GM12865 (cell line): ENCODE measurements around the gene PROSER3.
A peak's percentile ranks its signal among the peaks of the same experiment; 100 is the strongest.

Experiments
- DNase-seq: peaks from one replicate; pipeline ENCODE4 v3.0.0; 2010; ENCODE audit warnings: low read depth
- H3K4me3 ChIP-seq: 2 replicates; pipeline ENCODE4 v1.5.1; 2011; ENCODE audit warnings: mild to moderate bottlenecking, low read depth, low read length, control low read depth
- CTCF ChIP-seq: IDR thresholded peaks from 2 replicates; pipeline ENCODE4 v1.5.1; 2011; ENCODE audit warnings: low read length, control low read depth, low read depth, inconsistent platforms; ENCODE audit not compliant: insufficient read depth; ENCODE audit errors: missing control alignments

PROSER3 gene

GRCh38 chr19:35757749-35758608 is at the start of gene PROSER3:
PROSER3 (plus strand) TSS chr19:35758176; CDS start chr19:35758216, 40 bp downstream.
- DNase-seq: peak; percentile 100
- peak within 1 kb of the TSS; percentile 87 for H3K4me3 ChIP-seq
- TF ChIP-seq CTCF: no peak

GRCh38 chr19:35708391-35708790 is 49.6 kb upstream of the PROSER3 start:
- no peak for TF ChIP-seq CTCF
- no peak overlapping the region for H3K4me3 ChIP-seq
- DNase-seq: no peak

GRCh38 chr19:35710784-35711723 is 46.9 kb upstream of the PROSER3 start:
- TF ChIP-seq CTCF: no peak
- DNase-seq: peak; percentile 94
- peak overlapping the region; percentile 42 for H3K4me3 ChIP-seq

GRCh38 chr19:35712567-35713505 is 45.1 kb upstream of the PROSER3 start:
- H3K4me3 ChIP-seq: peak overlapping the region; percentile 90
- DNase-seq: peak; percentile 89
- no peak for TF ChIP-seq CTCF

- no peak for TF ChIP-seq CTCF
- H3K4me3 ChIP-seq: peak overlapping the region; percentile 90
- DNase-seq: no peak
Observed at GRCh38 chr19:35713506-35713850, 44.5 kb upstream of the PROSER3 start.

- H3K4me3 ChIP-seq: peak overlapping the region; percentile 90
- DNase-seq: no peak
- no peak for TF ChIP-seq CTCF
Observed at GRCh38 chr19:35713904-35714495, 44.0 kb upstream of the PROSER3 start.
